IPS-18c (cell line): Measurements from ENCODE around the gene CSNK1E.

Source experiments
- H3K4me3 ChIP-seq: 2 replicates; pipeline ENCODE4 v1.7.0; 2013; ENCODE audit warnings: low read depth, mild to moderate bottlenecking, low read length, moderate library complexity; ENCODE audit not compliant: insufficient read depth
- H3K9me3 ChIP-seq: one replicate; pipeline ENCODE4 v1.6.1; 2013; ENCODE audit warnings: mild to moderate bottlenecking, low read length, moderate library complexity; ENCODE audit not compliant: control insufficient read depth, insufficient read depth

CSNK1E gene

DNA sequence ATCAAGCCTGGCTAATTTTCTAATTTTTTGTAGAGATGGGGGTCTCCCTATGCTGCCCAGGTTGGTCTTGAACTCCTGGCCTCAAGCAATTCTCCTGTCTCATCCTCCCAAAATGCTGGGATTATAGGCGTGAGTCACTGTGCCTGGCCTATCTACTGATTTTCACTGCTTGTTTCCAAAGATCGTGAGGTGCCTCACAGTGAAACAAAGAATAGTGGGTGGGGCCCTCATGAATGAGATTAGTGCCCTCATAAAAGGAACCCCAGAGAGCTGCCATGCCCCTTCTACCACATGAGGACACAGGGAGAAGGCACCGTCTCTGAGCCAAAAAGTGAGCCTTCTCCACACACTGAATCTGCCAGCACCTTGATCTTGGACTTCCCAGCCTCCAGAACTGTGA, 67.9 kb downstream of the CSNK1E start:
- no peaks in the 10 kb centered on the region for H3K9me3 ChIP-seq
- no peak overlapping the region for H3K4me3 ChIP-seq

DNA sequence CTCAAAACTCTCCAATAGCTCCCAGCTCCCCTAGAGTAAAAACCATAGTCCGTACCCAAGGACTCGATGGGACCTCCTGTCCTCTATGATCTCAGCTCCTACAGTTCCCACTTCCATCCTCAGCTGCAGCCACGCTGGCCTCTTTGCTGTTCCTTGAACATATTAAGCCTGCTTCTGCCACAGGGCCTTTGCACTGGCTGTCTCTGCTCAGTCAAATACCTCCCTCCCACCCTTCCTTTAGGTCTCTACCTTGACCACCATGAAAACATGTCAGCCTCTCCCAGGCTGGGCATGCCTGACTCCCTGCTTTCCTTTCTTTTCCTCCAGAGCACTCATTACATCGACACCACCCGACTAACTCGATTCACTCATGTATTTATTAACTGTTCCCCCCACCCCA, 69.0 kb downstream of the CSNK1E start:
- Histone ChIP-seq H3K9me3 (no peaks in the 10 kb centered on the region), H3K4me3 (no peak overlapping the region)

DNA sequence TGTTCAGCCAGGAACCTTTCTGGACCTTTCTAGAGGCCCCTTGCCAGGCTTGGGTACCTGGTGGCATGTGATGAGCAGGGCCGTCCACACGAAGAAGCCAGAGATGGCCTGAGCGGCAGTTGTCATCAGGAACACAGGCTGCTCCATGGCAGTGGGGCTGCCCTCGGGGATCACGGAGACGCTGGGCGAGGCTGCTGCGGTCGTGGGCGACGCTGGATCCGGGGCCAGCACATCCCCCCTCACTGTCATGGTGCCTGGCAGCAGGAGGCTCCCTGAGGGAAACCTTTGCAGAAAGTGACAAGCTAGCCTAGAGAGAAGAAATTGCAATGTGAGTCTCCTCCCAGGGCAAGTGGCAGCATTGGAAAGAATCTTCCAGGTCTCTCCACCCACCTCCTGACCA, 69.5 kb downstream of the CSNK1E start:
- H3K9me3 ChIP-seq, result no peaks in the 10 kb centered on the region

DNA sequence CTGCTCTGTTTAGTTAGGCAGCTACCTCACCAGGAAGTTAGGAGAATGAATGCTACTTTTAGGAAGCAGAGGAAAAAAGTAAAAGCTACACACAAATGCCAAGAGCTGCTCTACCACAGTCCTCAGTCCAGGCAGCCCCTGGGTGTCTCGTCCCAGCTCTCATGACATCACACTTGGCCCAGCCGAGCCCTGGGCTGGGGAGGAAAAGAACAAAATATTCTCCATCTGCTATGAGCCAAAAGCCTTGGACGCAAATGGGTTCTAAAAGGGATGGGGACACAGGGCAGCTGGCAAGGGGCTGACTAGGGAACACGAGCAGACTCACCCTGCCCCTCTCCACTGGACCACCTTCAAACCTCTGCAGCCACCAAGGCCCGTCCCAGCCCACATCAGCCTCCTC, 70.5 kb downstream of the CSNK1E start:
- no peak overlapping the region for H3K4me3 ChIP-seq
- H3K9me3 ChIP-seq, result no peaks in the 10 kb centered on the region

More for the DNA sequence above, 69.5 kb downstream of the CSNK1E start:
- H3K4me3 ChIP-seq, result no peak overlapping the region

DNA sequence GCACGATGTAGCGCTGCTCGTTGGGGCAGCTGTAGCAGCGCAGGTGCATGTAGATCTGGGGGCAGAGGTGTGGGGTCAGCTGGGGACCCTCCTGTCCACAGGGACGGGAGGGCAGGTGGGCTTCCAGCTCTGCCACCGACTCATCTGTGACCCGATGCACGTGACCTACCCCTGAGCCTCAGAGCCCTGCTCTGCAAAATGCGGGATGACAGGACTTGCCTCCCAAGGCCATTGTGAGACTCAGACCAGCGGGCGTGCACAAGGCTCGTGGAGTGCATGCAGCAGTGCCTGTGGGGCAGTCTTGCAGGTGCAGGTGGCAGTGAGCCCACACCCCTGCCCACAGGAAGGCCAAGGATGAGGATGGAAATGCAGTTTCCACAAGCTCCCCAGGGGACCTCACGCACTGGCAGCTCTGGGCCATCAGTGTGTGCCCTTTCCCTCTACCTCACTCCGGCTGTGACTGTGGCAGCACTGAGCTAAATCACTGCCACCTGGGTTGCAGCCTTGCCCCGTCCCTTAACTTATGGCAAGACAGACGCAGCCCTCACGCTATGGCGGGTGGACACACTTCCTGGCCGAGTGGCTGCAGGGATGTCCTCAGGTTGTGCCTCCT, 71.1 kb downstream of the CSNK1E start:
- Histone ChIP-seq H3K9me3 (no peaks in the 10 kb centered on the region), H3K4me3 (no peak overlapping the region)

DNA sequence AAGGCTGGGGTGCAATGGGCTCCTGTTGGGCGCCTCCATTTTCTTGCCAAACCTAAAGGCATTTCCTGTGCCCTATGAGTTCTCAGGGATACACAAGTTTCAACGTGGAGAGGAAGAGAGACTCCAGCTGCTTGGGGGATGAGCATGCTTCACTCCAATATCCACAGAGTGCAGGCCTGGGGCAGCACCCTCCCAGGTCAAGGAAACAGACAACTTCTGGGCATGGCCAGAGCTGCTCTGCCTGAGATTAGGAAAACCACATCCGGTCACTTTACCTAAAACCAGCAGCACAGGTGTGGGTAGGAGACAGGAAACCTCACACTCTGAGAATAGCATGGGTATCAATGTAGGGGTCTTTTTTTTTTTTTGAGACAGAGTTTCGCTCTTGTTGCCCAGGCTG, 73.1 kb downstream of the CSNK1E start:
- Histone ChIP-seq H3K9me3 (peaks cover 2% of the 10 kb centered on the region), H3K4me3 (no peak overlapping the region)

DNA sequence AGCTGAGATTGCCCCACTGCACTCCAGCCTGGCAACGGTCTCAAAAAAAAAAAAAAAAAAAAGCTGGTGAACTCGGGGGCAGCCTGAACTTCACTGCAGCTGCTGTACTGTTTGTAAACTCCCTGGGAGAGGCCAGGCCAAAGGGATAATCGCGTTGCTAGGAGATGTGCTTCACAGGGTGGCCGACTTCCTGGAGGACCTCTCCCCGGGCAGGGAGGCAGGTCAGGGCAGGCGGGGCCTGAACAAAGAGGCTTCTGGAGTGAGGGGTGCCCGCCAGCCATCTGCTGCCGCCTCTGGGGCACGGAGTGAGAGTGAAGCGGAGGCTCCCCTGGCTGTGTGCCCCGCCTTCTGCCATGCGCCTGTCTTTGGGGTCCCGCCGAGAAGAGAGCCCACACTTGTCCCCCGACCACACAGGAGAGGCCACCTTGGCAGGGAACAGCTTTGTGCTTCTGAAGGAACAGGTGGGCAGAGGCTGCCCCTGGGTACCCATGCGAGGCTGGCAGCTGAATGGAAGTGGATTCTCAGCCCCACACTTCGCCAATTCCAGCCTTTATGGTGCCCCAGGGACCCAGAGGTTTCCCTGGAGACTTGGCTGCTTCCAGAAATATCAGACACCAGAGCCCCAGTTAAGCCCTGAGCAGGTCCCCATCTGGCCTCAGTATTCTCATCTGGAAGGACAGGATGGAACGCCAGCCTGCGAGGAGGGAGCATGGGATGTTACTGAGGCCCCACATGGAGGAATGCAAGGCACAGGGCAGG, 74.0 kb downstream of the CSNK1E start:
- Histone ChIP-seq H3K9me3 (peaks cover 2% of the 10 kb centered on the region), H3K4me3 (no peak overlapping the region)

DNA sequence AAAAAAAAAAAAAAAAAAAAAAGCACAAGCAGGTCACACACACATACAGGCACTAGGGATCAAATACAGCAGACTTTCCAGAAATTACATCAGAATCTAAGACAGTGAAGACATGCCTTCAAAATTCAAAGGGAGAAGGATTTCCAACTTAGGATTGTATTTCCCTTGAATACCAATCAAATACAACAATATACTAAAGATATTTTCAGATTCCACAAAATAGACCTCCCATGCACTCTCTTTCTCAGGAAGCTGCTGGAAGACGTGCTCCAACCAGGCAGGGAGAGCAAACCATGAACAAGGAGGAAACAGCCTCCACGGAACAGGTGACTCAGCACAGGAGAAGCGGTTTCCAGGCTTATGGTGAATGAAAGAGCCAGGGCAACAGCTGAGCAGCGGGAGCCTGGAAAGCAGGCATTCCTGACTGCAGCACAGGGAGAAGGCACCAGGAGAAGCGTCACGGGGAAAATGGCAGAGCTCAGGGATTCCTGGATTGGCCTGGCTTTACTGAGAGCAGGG, 76.4 kb downstream of the CSNK1E start:
- H3K4me3 ChIP-seq, result no peak overlapping the region
- peaks cover 2% of the 10 kb centered on the region for H3K9me3 ChIP-seq
